HG02938 (cell line): ENCODE data around the gene FCRL5.
"Not testable (repeated sequence)": the region's sequence is repeated elsewhere in the genome, so short reads cannot be mapped to it uniquely, and the experiment has no call there.

ENCODE experiments used
- ATAC-seq: cut with Tn5 transposase; IDR thresholded peaks from one replicate; pipeline ENCODE4 v1.9.1; 2021; ENCODE audit warnings: mild to moderate bottlenecking, moderate library complexity; ENCODE audit not compliant: unreplicated experiment

The FCRL5 gene

GRCh38 chr1:157490467-157491165 lies 61.7 kb downstream of the FCRL5 start:
- no peak for ATAC-seq

GRCh38 chr1:157488156-157488555 lies 64.2 kb downstream of the FCRL5 start:
- no peak for ATAC-seq

GRCh38 chr1:157487504-157487903 lies 64.8 kb downstream of the FCRL5 start:
- no peak for ATAC-seq

- no peak for ATAC-seq
Observed at GRCh38 chr1:157487096-157487495, 65.2 kb downstream of the FCRL5 start.

- not testable (repeated sequence) for ATAC-seq
Observed at GRCh38 chr1:157486400-157486799, 65.9 kb downstream of the FCRL5 start.

- ATAC-seq: no peak
Observed at GRCh38 chr1:157485793-157486192, 66.5 kb downstream of the FCRL5 start.

GRCh38 chr1:157484573-157484972 lies 67.7 kb downstream of the FCRL5 start:
- no peak for ATAC-seq

GRCh38 chr1:157483635-157484034 lies 68.7 kb downstream of the FCRL5 start:
- ATAC-seq: no peak

- no peak for ATAC-seq
Observed at GRCh38 chr1:157482717-157483116, 69.6 kb downstream of the FCRL5 start.

- no peak for ATAC-seq
Observed at GRCh38 chr1:157482174-157482573, 70.1 kb downstream of the FCRL5 start.

GRCh38 chr1:157478030-157478429 lies 74.3 kb downstream of the FCRL5 start:
- ATAC-seq: no peak

- ATAC-seq: no peak
Observed at GRCh38 chr1:157477419-157477818, 74.9 kb downstream of the FCRL5 start.

GRCh38 chr1:157472959-157473358 lies 79.4 kb downstream of the FCRL5 start:
- no peak for ATAC-seq

- no peak for ATAC-seq
Observed at GRCh38 chr1:157472056-157472701, 80.1 kb downstream of the FCRL5 start.

GRCh38 chr1:157471531-157471930 lies 80.8 kb downstream of the FCRL5 start:
- ATAC-seq: no peak

- no peak for ATAC-seq
Observed at GRCh38 chr1:157469752-157470675, 82.3 kb downstream of the FCRL5 start.

GRCh38 chr1:157469300-157469699 lies 83.0 kb downstream of the FCRL5 start:
- ATAC-seq: no peak

GRCh38 chr1:157466011-157466410 lies 86.3 kb downstream of the FCRL5 start:
- no peak for ATAC-seq
